IPS-NIHi11 (cell line): ENCODE results near the gene AQP2.

Source experiments
- DNase-seq: peaks from one replicate; pipeline ENCODE4 v3.0.0; 2012; ENCODE audit warnings: mixed read lengths, low spot score

The AQP2 gene

GRCh38 chr12:49950273-49951251, at the start of gene AQP2:
AQP2 (plus strand) TSS chr12:49950737; CDS start chr12:49950831, 94 bp downstream.
- DNase-seq: no peak

GRCh38 chr12:49901026-49901425, 49.5 kb upstream of the AQP2 start:
- no peak for DNase-seq

GRCh38 chr12:49901986-49902385, 48.6 kb upstream of the AQP2 start:
- no peak for DNase-seq

GRCh38 chr12:49902399-49903350, 47.9 kb upstream of the AQP2 start:
- DNase-seq: peak; percentile 60

GRCh38 chr12:49903351-49903699, 47.2 kb upstream of the AQP2 start:
- DNase-seq: no peak

GRCh38 chr12:49903700-49904423, 46.7 kb upstream of the AQP2 start, which contains the start of gene FAIM2:
FAIM2 (minus strand) TSS chr12:49903900; CDS start chr12:49903792, 108 bp downstream.
- DNase-seq: peak; percentile 64

- DNase-seq: no peak
Observed at GRCh38 chr12:49904601-49905000, 45.9 kb upstream of the AQP2 start.

- no peak for DNase-seq
Observed at GRCh38 chr12:49905718-49906314, 44.7 kb upstream of the AQP2 start.

- DNase-seq: no peak
Observed at GRCh38 chr12:49907352-49907751, 43.2 kb upstream of the AQP2 start.

- DNase-seq: no peak
Observed at GRCh38 chr12:49909356-49909755, 41.2 kb upstream of the AQP2 start.

- DNase-seq: peak; percentile 84
Observed at GRCh38 chr12:49909826-49910225, 40.7 kb upstream of the AQP2 start.

GRCh38 chr12:49910331-49911212, 40.0 kb upstream of the AQP2 start:
- no peak for DNase-seq

- no peak for DNase-seq
Observed at GRCh38 chr12:49911213-49911605, 39.3 kb upstream of the AQP2 start.

- DNase-seq: no peak
Observed at GRCh38 chr12:49912345-49913255, 37.9 kb upstream of the AQP2 start.

GRCh38 chr12:49916129-49916919, 34.2 kb upstream of the AQP2 start:
- no peak for DNase-seq

- DNase-seq: no peak
Observed at GRCh38 chr12:49917166-49917787, 33.3 kb upstream of the AQP2 start.

GRCh38 chr12:49917788-49918173, 32.8 kb upstream of the AQP2 start:
- DNase-seq: no peak
